DOHH2 (cell line): ENCODE measurements around the gene ABCG1.

Experiments
- H3F3A ChIP-seq: fragments of 200-600 bp; sonication (generic), shearing (Covaris generic); 2 replicates; pipeline ENCODE4 v1.6.0; 2016; ENCODE audit warnings: antibody characterized with exemption, mild to moderate bottlenecking; ENCODE audit not compliant: control insufficient read depth, insufficient read depth
- H3K27ac ChIP-seq: fragments of 200-600 bp; sonication (generic); 2 replicates; pipeline ENCODE4 v1.5.1; 2014; ENCODE audit warnings: low read depth, mild to moderate bottlenecking, low read length, moderate library complexity
- H3K27me3 ChIP-seq: fragments of 200-600 bp; sonication (generic); 2 replicates; pipeline ENCODE4 v1.6.1; 2014; ENCODE audit warnings: mild to moderate bottlenecking, low read length, mixed read lengths; ENCODE audit not compliant: control insufficient read depth
- H3K36me3 ChIP-seq: fragments of 200-600 bp; sonication (generic); 2 replicates; pipeline ENCODE4 v1.6.1; 2014; ENCODE audit warnings: mild to moderate bottlenecking, low read length, moderate library complexity, mixed read lengths; ENCODE audit not compliant: control insufficient read depth
- H3K4me1 ChIP-seq: fragments of 200-600 bp; sonication (generic); 2 replicates; pipeline ENCODE4 v1.6.1; 2014; ENCODE audit warnings: mild to moderate bottlenecking, low read length, mixed read lengths; ENCODE audit not compliant: control insufficient read depth
- H3K4me2 ChIP-seq: fragments of 200-600 bp; sonication (generic); 2 replicates; pipeline ENCODE4 v1.6.0; 2014; ENCODE audit warnings: mild to moderate bottlenecking, low read length, moderate library complexity
- H3K4me3 ChIP-seq: fragments of 200-600 bp; sonication (generic); 2 replicates; pipeline ENCODE4 v1.5.1; 2014; ENCODE audit warnings: mild to moderate bottlenecking, low read length, mixed read lengths
- H3K79me2 ChIP-seq: fragments of 200-600 bp; sonication (generic); 2 replicates; pipeline ENCODE4 v1.6.1; 2014; ENCODE audit warnings: mild to moderate bottlenecking, low read length, mixed read lengths; ENCODE audit not compliant: control insufficient read depth
- H3K9me2 ChIP-seq: fragments of 200-600 bp; sonication (generic); replicated peaks from 2 replicates; pipeline ENCODE4 v1.6.1; 2014; ENCODE audit warnings: mild to moderate bottlenecking, low read length, mixed read lengths; ENCODE audit not compliant: control insufficient read depth
- H3K9me3 ChIP-seq: fragments of 200-600 bp; sonication (generic); 2 replicates; pipeline ENCODE4 v1.6.1; 2014; ENCODE audit warnings: antibody characterized with exemption, low read length, mixed read lengths; ENCODE audit not compliant: control insufficient read depth, insufficient read depth
- H4K20me1 ChIP-seq: fragments of 200-600 bp; sonication (generic); 2 replicates; pipeline ENCODE4 v1.6.0; 2014; ENCODE audit warnings: low read depth, mild to moderate bottlenecking, antibody characterized with exemption, low read length, moderate library complexity; ENCODE audit not compliant: control insufficient read depth, insufficient read depth
- EZH2phosphoT487 ChIP-seq: fragments of 200-600 bp; sonication (generic); IDR thresholded peaks from 2 replicates; pipeline ENCODE4 v1.6.1; 2017; ENCODE audit warnings: borderline replicate concordance, mild to moderate bottlenecking, antibody characterized with exemption, low read length, moderate library complexity, mixed read lengths
- TF ChIP-seq, protein P1 (sequence below): fragments of 200-600 bp; sonication (generic); IDR thresholded peaks from one replicate; pipeline ENCODE4 v1.5.1; 2014; ENCODE audit warnings: antibody characterized with exemption, mild to moderate bottlenecking, low read depth, low read length; ENCODE audit not compliant: poor library complexity, severe bottlenecking

The ABCG1 gene

GRCh38 chr21:42255825-42256224 is 36.9 kb downstream of the ABCG1 start:
- Histone ChIP-seq H3K27ac (no peak overlapping the region), H3K4me3 (no peak overlapping the region), H4K20me1 (0 out of 2 replicates have a peak, but pooled peaks cover 3% of the 10 kb centered on the region), H3K27me3 (peaks cover 10% of the 10 kb centered on the region), H3K9me3 (no peaks in the 10 kb centered on the region), H3K4me1 (peaks cover 21% of the 10 kb centered on the region), H3K9me2 (no peaks in the 10 kb centered on the region), H3F3A (no peaks in the 10 kb centered on the region), H3K79me2 (no peaks in the 10 kb centered on the region), H3K4me2 (no peak overlapping the region), H3K36me3 (no peaks in the 10 kb centered on the region)
- TF ChIP-seq, protein P1, sequence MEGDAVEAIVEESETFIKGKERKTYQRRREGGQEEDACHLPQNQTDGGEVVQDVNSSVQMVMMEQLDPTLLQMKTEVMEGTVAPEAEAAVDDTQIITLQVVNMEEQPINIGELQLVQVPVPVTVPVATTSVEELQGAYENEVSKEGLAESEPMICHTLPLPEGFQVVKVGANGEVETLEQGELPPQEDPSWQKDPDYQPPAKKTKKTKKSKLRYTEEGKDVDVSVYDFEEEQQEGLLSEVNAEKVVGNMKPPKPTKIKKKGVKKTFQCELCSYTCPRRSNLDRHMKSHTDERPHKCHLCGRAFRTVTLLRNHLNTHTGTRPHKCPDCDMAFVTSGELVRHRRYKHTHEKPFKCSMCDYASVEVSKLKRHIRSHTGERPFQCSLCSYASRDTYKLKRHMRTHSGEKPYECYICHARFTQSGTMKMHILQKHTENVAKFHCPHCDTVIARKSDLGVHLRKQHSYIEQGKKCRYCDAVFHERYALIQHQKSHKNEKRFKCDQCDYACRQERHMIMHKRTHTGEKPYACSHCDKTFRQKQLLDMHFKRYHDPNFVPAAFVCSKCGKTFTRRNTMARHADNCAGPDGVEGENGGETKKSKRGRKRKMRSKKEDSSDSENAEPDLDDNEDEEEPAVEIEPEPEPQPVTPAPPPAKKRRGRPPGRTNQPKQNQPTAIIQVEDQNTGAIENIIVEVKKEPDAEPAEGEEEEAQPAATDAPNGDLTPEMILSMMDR = no peak
- TF ChIP-seq EZH2phosphoT487 = no peak

DNA sequence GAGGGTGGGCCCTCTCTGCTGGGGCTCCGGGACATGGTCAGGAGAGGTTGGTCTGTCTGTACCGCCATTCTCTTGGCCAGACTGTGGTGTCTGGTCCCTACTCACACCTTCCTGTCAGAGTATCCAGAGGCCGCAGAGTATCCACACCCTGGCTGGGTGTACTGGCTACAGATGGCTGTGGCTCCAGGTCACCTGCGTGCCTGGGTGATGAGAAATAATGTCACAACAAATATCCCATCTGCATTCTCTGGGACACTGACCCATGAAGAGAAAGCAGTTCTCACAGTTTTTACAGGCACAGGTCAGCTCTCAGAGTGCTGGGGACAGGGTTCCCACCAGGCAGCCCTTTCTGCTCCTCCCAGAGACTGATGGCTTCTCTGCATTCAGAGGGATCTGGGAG is 37.4 kb downstream of the ABCG1 start:
- no peaks in the 10 kb centered on the region for H3K36me3 ChIP-seq
- no peak overlapping the region for H3K27ac ChIP-seq
- no peak overlapping the region for H3K4me3 ChIP-seq
- H3K4me2 ChIP-seq = no peak overlapping the region
- H3K27me3 ChIP-seq = peaks cover 10% of the 10 kb centered on the region
- no peaks in the 10 kb centered on the region for H3K9me3 ChIP-seq
- peaks cover 21% of the 10 kb centered on the region for H3K4me1 ChIP-seq
- no peaks in the 10 kb centered on the region for H3K9me2 ChIP-seq
- H4K20me1 ChIP-seq = 0 out of 2 replicates have a peak, but pooled peaks cover 3% of the 10 kb centered on the region
- H3K79me2 ChIP-seq = no peaks in the 10 kb centered on the region
- no peak for TF ChIP-seq EZH2phosphoT487
- no peaks in the 10 kb centered on the region for H3F3A ChIP-seq

- H3K9me2 ChIP-seq = no peaks in the 10 kb centered on the region
- no peak for TF ChIP-seq EZH2phosphoT487
- TF ChIP-seq, protein P1 = no peak
Observed at GRCh38 chr21:42257091-42257765, 38.3 kb downstream of the ABCG1 start.

GRCh38 chr21:42258150-42258884 is 39.4 kb downstream of the ABCG1 start:
- Histone ChIP-seq H3K9me2 (no peaks in the 10 kb centered on the region), H3K79me2 (no peaks in the 10 kb centered on the region), H3K4me1 (peaks cover 21% of the 10 kb centered on the region), H3K27me3 (peaks cover 8% of the 10 kb centered on the region), H3K4me2 (no peak overlapping the region), H3F3A (no peaks in the 10 kb centered on the region), H3K9me3 (no peaks in the 10 kb centered on the region), H3K4me3 (no peak overlapping the region), H3K27ac (no peak overlapping the region), H4K20me1 (0 out of 2 replicates have a peak, but pooled peaks cover 3% of the 10 kb centered on the region), H3K36me3 (no peaks in the 10 kb centered on the region)
- TF ChIP-seq EZH2phosphoT487 = no peak
- TF ChIP-seq, protein P1 = peak; percentile 97

More at GRCh38 chr21:42257091-42257765, 38.3 kb downstream of the ABCG1 start:
- Histone ChIP-seq H3K79me2 (no peaks in the 10 kb centered on the region), H3K36me3 (no peaks in the 10 kb centered on the region), H3K27ac (no peak overlapping the region), H3F3A (no peaks in the 10 kb centered on the region), H3K4me1 (peaks cover 21% of the 10 kb centered on the region), H3K4me2 (no peak overlapping the region), H3K27me3 (peaks cover 10% of the 10 kb centered on the region), H4K20me1 (0 out of 2 replicates have a peak, but pooled peaks cover 3% of the 10 kb centered on the region), H3K4me3 (no peak overlapping the region), H3K9me3 (no peaks in the 10 kb centered on the region)
